ENCODE data around the gene HIF1A. TPM values are rescaled to one million over a fixed set of nuclear protein-coding genes. Genes with fewer than 3 reads are reported as not detected.
A peak's percentile ranks its signal among the peaks of the same experiment; 100 is the strongest.
"Not testable (repeated sequence)": the region's sequence is repeated elsewhere in the genome, so short reads cannot be mapped to it uniquely, and the experiment has no call there.

HIF1A gene
- total RNA-seq, 1 donor from 2014 or later = 326 TPM

GRCh38 chr14:61655777-61656176, 39.5 kb upstream of the HIF1A start:
- DNase-seq (ENCODE audit: extremely low spot score, unreplicated experiment) = no peak
- TF ChIP-seq, protein P1, sequence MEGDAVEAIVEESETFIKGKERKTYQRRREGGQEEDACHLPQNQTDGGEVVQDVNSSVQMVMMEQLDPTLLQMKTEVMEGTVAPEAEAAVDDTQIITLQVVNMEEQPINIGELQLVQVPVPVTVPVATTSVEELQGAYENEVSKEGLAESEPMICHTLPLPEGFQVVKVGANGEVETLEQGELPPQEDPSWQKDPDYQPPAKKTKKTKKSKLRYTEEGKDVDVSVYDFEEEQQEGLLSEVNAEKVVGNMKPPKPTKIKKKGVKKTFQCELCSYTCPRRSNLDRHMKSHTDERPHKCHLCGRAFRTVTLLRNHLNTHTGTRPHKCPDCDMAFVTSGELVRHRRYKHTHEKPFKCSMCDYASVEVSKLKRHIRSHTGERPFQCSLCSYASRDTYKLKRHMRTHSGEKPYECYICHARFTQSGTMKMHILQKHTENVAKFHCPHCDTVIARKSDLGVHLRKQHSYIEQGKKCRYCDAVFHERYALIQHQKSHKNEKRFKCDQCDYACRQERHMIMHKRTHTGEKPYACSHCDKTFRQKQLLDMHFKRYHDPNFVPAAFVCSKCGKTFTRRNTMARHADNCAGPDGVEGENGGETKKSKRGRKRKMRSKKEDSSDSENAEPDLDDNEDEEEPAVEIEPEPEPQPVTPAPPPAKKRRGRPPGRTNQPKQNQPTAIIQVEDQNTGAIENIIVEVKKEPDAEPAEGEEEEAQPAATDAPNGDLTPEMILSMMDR (IDR thresholded peaks at IDR 0.05) = no peak
- peaks cover 32% of the 10 kb centered on the region for H3K4me1 Mint-ChIP-seq (ENCODE audit: unreplicated experiment)

GRCh38 chr14:61656341-61656740, 39.0 kb upstream of the HIF1A start:
- no peaks in the 10 kb centered on the region for H3K9me3 Mint-ChIP-seq (ENCODE audit: unreplicated experiment)
- H3K36me3 Mint-ChIP-seq (ENCODE audit: unreplicated experiment) = no peaks in the 10 kb centered on the region
- H3K4me3 Mint-ChIP-seq (ENCODE audit: unreplicated experiment) = no peak overlapping the region
- peaks cover 38% of the 10 kb centered on the region for H3K4me1 Mint-ChIP-seq (ENCODE audit: unreplicated experiment)
- no peak overlapping the region for H3K27ac Mint-ChIP-seq (ENCODE audit: unreplicated experiment)
- TF ChIP-seq, protein P1 (IDR thresholded peaks at IDR 0.05) = no peak
- H3K27me3 Mint-ChIP-seq (ENCODE audit: unreplicated experiment) = no peaks in the 10 kb centered on the region
- no peak for DNase-seq (ENCODE audit: extremely low spot score, unreplicated experiment)

More at GRCh38 chr14:61655777-61656176, 39.5 kb upstream of the HIF1A start:
- H3K9me3 Mint-ChIP-seq (ENCODE audit: unreplicated experiment) = no peaks in the 10 kb centered on the region
- H3K27ac Mint-ChIP-seq (ENCODE audit: unreplicated experiment) = no peak overlapping the region
- H3K27me3 Mint-ChIP-seq (ENCODE audit: unreplicated experiment) = no peaks in the 10 kb centered on the region
- no peak overlapping the region for H3K4me3 Mint-ChIP-seq (ENCODE audit: unreplicated experiment)
- H3K36me3 Mint-ChIP-seq (ENCODE audit: unreplicated experiment) = no peaks in the 10 kb centered on the region

- H3K4me1 Mint-ChIP-seq (ENCODE audit: unreplicated experiment) = peaks cover 49% of the 10 kb centered on the region
- H3K27me3 Mint-ChIP-seq (ENCODE audit: unreplicated experiment); H3K36me3 Mint-ChIP-seq (ENCODE audit: unreplicated experiment); H3K9me3 Mint-ChIP-seq (ENCODE audit: unreplicated experiment); DNase-seq (ENCODE audit: extremely low spot score, unreplicated experiment); H3K27ac Mint-ChIP-seq (ENCODE audit: unreplicated experiment); H3K4me3 Mint-ChIP-seq (ENCODE audit: unreplicated experiment): not testable (repeated sequence)
Observed at GRCh38 chr14:61658111-61658510, 37.2 kb upstream of the HIF1A start.

- peaks cover 44% of the 10 kb centered on the region for H3K4me1 Mint-ChIP-seq (ENCODE audit: unreplicated experiment)
- H3K27me3 Mint-ChIP-seq (ENCODE audit: unreplicated experiment) = no peaks in the 10 kb centered on the region
- H3K4me3 Mint-ChIP-seq (ENCODE audit: unreplicated experiment) = no peak overlapping the region
- H3K36me3 Mint-ChIP-seq (ENCODE audit: unreplicated experiment) = no peaks in the 10 kb centered on the region
- TF ChIP-seq, protein P1 (IDR thresholded peaks at IDR 0.05) = no peak
- H3K9me3 Mint-ChIP-seq (ENCODE audit: unreplicated experiment) = no peaks in the 10 kb centered on the region
- DNase-seq (ENCODE audit: extremely low spot score, unreplicated experiment) = no peak
- peak overlapping the region; percentile 89 for H3K27ac Mint-ChIP-seq (ENCODE audit: unreplicated experiment)
Observed at GRCh38 chr14:61659582-61659981, 35.7 kb upstream of the HIF1A start.

DNA sequence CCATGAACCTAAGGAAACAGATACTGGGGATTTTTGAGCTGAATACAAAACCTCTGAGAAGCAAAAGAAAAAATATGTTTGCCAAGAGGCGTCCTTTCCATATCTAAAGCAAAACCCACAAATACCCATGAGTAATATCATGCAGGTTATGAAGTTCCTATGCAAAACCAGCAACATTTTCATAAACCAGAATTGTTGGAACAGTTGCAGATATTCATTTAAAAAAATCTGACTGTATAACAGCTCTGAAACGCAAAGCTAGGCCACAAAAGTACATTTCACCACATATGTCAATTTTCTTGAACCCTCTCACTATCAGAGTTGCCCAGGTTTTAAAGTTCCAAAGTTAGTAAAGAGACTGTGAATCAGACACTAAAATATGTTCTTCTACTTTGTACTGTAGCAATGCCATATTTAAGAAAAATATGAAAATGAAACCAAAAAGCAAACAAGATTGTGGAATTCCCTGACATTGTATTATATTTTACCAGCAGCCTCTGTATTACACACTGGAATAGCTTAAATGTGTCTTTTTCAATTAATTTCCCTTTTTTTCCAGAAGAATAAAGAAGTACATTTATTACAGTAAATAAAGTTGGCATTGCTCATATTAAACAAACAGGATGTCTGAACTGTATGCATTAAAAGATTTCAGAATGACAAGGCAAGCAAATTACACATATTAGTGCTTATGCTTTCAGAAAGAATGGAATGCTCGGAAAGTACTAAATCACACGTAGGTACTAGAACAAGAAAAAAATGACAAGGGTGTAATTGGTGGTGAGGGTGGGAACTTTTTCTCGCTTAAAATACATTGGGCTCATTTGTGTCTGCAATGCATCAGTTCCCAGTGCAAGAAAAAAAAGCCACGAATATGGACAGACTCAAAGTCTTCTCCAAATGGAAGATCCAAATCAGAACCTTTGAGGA, 33.6 kb upstream of the HIF1A start:
- peaks cover 44% of the 10 kb centered on the region for H3K4me1 Mint-ChIP-seq (ENCODE audit: unreplicated experiment)
- no peaks in the 10 kb centered on the region for H3K9me3 Mint-ChIP-seq (ENCODE audit: unreplicated experiment)
- peak overlapping the region; percentile 89 for H3K27ac Mint-ChIP-seq (ENCODE audit: unreplicated experiment)
- TF ChIP-seq, protein P1 (IDR thresholded peaks at IDR 0.05) = no peak
- no peaks in the 10 kb centered on the region for H3K27me3 Mint-ChIP-seq (ENCODE audit: unreplicated experiment)
- H3K36me3 Mint-ChIP-seq (ENCODE audit: unreplicated experiment) = no peaks in the 10 kb centered on the region
- no peak for DNase-seq (ENCODE audit: extremely low spot score, unreplicated experiment)
- H3K4me3 Mint-ChIP-seq (ENCODE audit: unreplicated experiment) = peak overlapping the region; percentile 36
